Calu3 (cell line): Measurements from ENCODE around the gene SH3RF3. TPM values are rescaled to one million over a fixed set of nuclear protein-coding genes. Genes with fewer than 3 reads are reported as not detected.

Experiments used
- BruUV-seq: library from RNA; stranded (reverse); fragments of 400-500 nt; replicated peaks from 2 replicates; lab custom pipeline; 2021; lab: Mats Ljungman, UMichigan
- CTCF ChIA-PET: fragments of 300-600 bp; sonication (Branson Sonifier 250); formaldehyde crosslinking; loops from one replicate; lab custom pipeline; 2022; ENCODE audit warnings: antibody characterized with exemption; lab: Charles Lee
- DNase-seq: peaks from one replicate; pipeline ENCODE4 v3.0.0; 2022
- H3K27ac Mint-ChIP-seq: one replicate; pipeline ENCODE4 v1.8.0; 2022; ENCODE audit warnings: mixed read lengths; ENCODE audit not compliant: unreplicated experiment
- H3K27me3 Mint-ChIP-seq: one replicate; pipeline ENCODE4 v1.8.0; 2022; ENCODE audit warnings: mixed read lengths; ENCODE audit not compliant: unreplicated experiment
- H3K36me3 Mint-ChIP-seq: one replicate; pipeline ENCODE4 v1.8.0; 2022; ENCODE audit warnings: mild to moderate bottlenecking, moderate library complexity, mixed read lengths; ENCODE audit not compliant: insufficient read depth, unreplicated experiment
- H3K4me1 Mint-ChIP-seq: one replicate; pipeline ENCODE4 v1.8.0; 2022; ENCODE audit warnings: mild to moderate bottlenecking, low read depth, mixed read lengths; ENCODE audit not compliant: unreplicated experiment
- H3K4me3 Mint-ChIP-seq: one replicate; pipeline ENCODE4 v1.8.0; 2022; ENCODE audit warnings: mild to moderate bottlenecking, low read depth, moderate library complexity, mixed read lengths; ENCODE audit not compliant: unreplicated experiment
- H3K9me3 Mint-ChIP-seq: one replicate; pipeline ENCODE4 v1.8.0; 2022; ENCODE audit warnings: low read depth, mixed read lengths; ENCODE audit not compliant: unreplicated experiment
- intact Hi-C: fragments of 100-400 bp; cut with micrococcal nuclease; formaldehyde crosslinking; loops from one replicate; pipeline ENCODE4 v1.10.0; 2022; ENCODE audit not compliant: unreplicated experiment
- total RNA-seq: library from RNA; stranded (reverse); gene quantifications from 2 replicates; pipeline ENCODE4 v1.2.3, GENCODE V29; 2022
- TF ChIP-seq, protein P1 (sequence below): fragments of 200-600 bp; IDR thresholded peaks from one replicate; pipeline ENCODE4 v1.8.0; 2022; ENCODE audit warnings: antibody characterized with exemption; ENCODE audit not compliant: unreplicated experiment

SH3RF3 gene
- total RNA-seq, 1 experiment from 2014 or later, result 0.17 TPM

DNA sequence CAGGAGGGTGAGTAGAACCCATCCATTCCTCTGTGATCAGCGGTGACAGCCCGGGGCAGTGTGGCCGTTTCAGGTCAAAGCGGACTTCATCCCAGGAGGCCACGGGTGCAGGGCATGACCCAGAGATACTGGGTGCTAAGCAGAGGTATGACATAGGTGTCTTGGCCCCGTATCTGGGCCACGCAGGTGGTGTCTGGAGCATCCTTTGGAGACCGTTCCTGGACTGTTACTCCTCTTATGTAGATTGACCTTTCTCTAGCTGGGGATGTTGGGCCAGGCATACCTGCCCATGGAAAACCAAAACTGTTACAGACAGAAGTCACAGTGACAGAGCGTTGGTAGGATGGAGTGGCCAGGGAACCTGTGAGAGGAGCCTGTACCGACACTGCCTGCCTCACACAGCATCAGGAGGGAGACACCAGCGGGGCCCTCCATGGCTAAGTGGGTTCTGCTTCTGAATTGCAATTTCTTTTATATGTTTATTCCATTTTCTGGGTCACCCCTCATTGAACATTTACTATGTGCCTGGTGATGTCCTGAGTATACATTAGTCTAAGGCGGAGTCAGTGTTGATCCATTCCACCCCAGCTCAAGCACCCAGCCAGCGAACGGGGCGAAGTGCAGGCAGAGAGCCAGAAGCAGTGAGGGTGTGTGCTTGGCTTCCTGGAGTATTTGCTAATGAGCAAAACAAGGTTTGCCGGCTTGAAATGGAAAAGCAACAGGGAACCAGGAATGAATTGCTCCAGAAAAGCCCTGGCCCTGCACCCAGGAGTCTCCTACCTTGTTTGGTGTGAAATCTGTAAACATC, 141.7 kb downstream of the SH3RF3 start:
- no TSS peak for BruUV-seq
- intact Hi-C loops, result loop anchor here (5.0 kb wide), 1 partner anchor 143 kb away; the partner anchor contains the start of gene SH3RF3
- H3K9me3 Mint-ChIP-seq, result no peaks in the 10 kb centered on the region
- peaks cover 95% of the 10 kb centered on the region for H3K27me3 Mint-ChIP-seq
- no peak overlapping the region for H3K4me3 Mint-ChIP-seq
- peaks cover 8% of the 10 kb centered on the region for H3K4me1 Mint-ChIP-seq
- CTCF ChIA-PET, result no interaction called here
- no peak overlapping the region for H3K27ac Mint-ChIP-seq
- no peaks in the 10 kb centered on the region for H3K36me3 Mint-ChIP-seq
- no peak for DNase-seq
- TF ChIP-seq, protein P1, sequence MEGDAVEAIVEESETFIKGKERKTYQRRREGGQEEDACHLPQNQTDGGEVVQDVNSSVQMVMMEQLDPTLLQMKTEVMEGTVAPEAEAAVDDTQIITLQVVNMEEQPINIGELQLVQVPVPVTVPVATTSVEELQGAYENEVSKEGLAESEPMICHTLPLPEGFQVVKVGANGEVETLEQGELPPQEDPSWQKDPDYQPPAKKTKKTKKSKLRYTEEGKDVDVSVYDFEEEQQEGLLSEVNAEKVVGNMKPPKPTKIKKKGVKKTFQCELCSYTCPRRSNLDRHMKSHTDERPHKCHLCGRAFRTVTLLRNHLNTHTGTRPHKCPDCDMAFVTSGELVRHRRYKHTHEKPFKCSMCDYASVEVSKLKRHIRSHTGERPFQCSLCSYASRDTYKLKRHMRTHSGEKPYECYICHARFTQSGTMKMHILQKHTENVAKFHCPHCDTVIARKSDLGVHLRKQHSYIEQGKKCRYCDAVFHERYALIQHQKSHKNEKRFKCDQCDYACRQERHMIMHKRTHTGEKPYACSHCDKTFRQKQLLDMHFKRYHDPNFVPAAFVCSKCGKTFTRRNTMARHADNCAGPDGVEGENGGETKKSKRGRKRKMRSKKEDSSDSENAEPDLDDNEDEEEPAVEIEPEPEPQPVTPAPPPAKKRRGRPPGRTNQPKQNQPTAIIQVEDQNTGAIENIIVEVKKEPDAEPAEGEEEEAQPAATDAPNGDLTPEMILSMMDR, result no peak

DNA sequence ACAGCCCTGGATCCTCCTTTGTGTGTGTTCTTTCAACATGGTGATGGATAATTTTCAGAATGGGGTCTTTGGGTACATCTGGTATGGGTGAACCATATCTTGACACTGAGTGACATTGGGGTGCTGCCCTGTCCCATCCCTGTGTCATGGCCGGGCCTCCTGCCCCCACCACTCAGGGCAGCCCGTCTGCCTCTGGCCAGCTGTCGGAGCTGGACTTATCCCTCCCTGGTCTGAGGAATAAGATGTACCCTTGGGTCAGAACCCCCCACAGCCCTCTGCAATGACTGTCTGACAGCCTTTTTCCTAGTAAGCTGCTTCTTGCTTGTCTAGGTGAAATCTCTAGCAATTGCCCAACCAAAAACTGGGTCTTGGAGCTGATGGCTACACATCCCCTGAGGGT, 142.9 kb downstream of the SH3RF3 start:
- H3K4me1 Mint-ChIP-seq, result peaks cover 6% of the 10 kb centered on the region
- BruUV-seq, result no TSS peak
- CTCF ChIA-PET, result no interaction called here
- H3K36me3 Mint-ChIP-seq, result no peaks in the 10 kb centered on the region
- TF ChIP-seq, protein P1, result no peak
- H3K27ac Mint-ChIP-seq, result no peak overlapping the region
- H3K27me3 Mint-ChIP-seq, result peaks cover 95% of the 10 kb centered on the region
- intact Hi-C loops, result loop anchor here (5.0 kb wide), 1 partner anchor 145 kb away; the partner anchor contains the start of gene SH3RF3
- DNase-seq, result no peak
- no peaks in the 10 kb centered on the region for H3K9me3 Mint-ChIP-seq
- no peak overlapping the region for H3K4me3 Mint-ChIP-seq

DNA sequence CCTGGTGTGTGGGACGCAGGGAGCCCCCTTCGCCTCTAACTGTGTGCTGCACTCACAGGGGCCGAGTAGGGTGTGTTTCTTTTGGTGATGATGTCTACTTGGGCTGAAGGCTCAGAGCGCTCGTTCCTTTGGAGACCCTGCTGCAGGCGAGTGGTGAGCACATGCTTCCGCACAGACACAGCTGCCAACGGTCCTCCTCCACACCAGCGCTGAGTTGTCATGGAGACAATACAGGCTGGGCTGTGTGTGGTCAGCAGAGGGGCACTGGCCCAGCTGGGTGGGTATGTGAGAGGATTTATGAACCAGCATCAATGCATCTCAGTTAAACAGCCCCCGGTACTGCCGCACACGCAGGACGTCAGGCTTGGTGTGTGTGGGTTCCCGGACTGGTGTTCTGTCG, 143.5 kb downstream of the SH3RF3 start:
- no TSS peak for BruUV-seq
- TF ChIP-seq, protein P1, result no peak
- Mint-ChIP-seq H3K27me3 (peaks cover 95% of the 10 kb centered on the region), H3K36me3 (no peaks in the 10 kb centered on the region), H3K27ac (no peak overlapping the region), H3K9me3 (no peaks in the 10 kb centered on the region), H3K4me1 (peaks cover under 1% of the 10 kb centered on the region), H3K4me3 (no peak overlapping the region)
- DNase-seq, result no peak
- CTCF ChIA-PET, result no interaction called here
- intact Hi-C loops, result loop anchor here (5.0 kb wide), 1 partner anchor 145 kb away; the partner anchor contains the start of gene SH3RF3

DNA sequence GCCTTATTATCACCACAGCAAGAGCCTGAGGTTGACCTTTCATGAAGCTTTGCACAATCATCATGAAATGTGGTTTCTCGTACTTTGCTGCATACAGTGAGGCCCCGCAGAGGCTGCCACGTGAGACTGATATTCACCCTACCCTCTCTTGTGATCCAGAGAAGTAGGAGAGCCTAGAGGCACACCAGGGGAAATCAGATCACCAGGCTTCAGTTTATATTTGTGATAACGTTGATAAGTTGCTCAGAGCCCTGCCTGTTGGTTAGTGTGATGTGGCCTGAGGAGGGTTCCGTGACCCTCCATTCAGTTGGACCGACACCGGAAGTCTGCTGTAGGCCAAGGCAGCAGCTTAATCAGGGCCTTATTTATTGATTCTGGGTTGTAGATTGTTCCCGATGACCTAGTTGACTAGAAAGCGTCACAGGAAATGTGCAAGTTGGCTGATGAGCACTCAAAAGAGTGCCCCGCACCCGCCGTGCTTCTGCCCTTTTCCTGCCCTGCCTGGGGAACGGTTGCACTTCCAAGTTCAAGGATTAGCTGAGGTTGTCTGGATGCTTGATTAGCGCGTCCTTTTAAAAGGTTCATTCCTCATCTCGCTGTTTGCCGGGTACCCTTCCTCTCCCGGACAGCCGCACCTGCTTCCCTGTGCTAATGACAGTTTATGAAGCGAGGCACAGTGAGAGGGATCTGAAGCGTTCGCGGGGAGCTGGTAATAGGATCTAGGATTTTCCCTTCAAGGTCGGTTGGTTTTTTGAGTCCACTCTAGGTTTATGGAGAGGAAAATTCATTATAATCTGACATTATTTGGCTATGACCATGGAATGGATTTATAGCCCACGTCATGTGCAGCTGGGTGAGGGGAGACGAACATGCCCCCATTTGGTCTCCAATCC, 146.4 kb downstream of the SH3RF3 start:
- Mint-ChIP-seq H3K4me3 (no peak overlapping the region), H3K9me3 (no peaks in the 10 kb centered on the region), H3K4me1 (no peaks in the 10 kb centered on the region), H3K27ac (no peak overlapping the region), H3K27me3 (peaks cover 98% of the 10 kb centered on the region), H3K36me3 (no peaks in the 10 kb centered on the region)
- CTCF ChIA-PET, result no interaction called here
- no peak for DNase-seq
- no TSS peak for BruUV-seq
- intact Hi-C loops, result no loop called here
- TF ChIP-seq, protein P1, result no peak
